Muscle of leg (tissue), 11 donors: ENCODE results near the gene CASQ2. TPM values are rescaled to one million over a fixed set of nuclear protein-coding genes. Genes with fewer than 3 reads are reported as not detected.

Experiments used
- DNase-seq: peaks from one replicate; pipeline ENCODE4 v3.0.0; 2013
- H3K27ac ChIP-seq: one replicate; pipeline ENCODE4 v1.5.1; 2013; ENCODE audit warnings: mild to moderate bottlenecking, low read length, control low read depth
- H3K27me3 ChIP-seq: one replicate; pipeline ENCODE4 v1.6.1; 2013; ENCODE audit warnings: low read length; ENCODE audit not compliant: control insufficient read depth, insufficient read depth
- H3K36me3 ChIP-seq: one replicate; pipeline ENCODE4 v1.6.1; 2013; ENCODE audit warnings: low read length; ENCODE audit not compliant: control insufficient read depth, insufficient read depth
- H3K4me1 ChIP-seq: one replicate; pipeline ENCODE4 v1.6.1; 2013; ENCODE audit warnings: low read length; ENCODE audit not compliant: control insufficient read depth, insufficient read depth
- H3K4me3 ChIP-seq: one replicate; pipeline ENCODE4 v1.5.1; 2013; ENCODE audit warnings: low read length, control low read depth
- H3K9me3 ChIP-seq: replicated peaks from 2 replicates; pipeline ENCODE4 v1.6.1; 2013; ENCODE audit warnings: low read depth, low read length; ENCODE audit not compliant: control insufficient read depth
- WGBS: methylation state at CpG from one replicate; pipeline ENCODE4 v1.1.5; 2013; ENCODE audit warnings: missing lambda C conversion rate; ENCODE audit not compliant: insufficient coverage; 5-methylcytosine and 5-hydroxymethylcytosine counted together
- polyA plus RNA-seq, 8 donors: library from polyadenylated mRNA; unstranded; fragments of 120-200 nt; gene quantifications; one replicate each; pipeline versions ENCODE4 v1.2.1 to v1.2.3, GENCODE V29; 2013; ENCODE audit warnings: inconsistent platforms in 1 of 8, low replicate concordance in 1 of 8; ENCODE audit not compliant: insufficient read length in 8 of 8, insufficient read depth in 1 of 8
- total RNA-seq: library from RNA; stranded (reverse); fragments of 120-200 nt; gene quantifications from one replicate; pipeline ENCODE4 v1.2.4, GENCODE V29; 2013

Gene CASQ2
- total and polyA plus RNA-seq, 9 donors, result 305 to 812 (median 606) TPM

GRCh38 chr1:115723756-115724155, 44.8 kb downstream of the CASQ2 start:
- Histone ChIP-seq H3K27ac (no peak overlapping the region), H3K4me1 (peaks cover 31% of the 10 kb centered on the region), H3K36me3 (peaks cover 20% of the 10 kb centered on the region), H3K9me3 (no peaks in the 10 kb centered on the region), H3K4me3 (no peak overlapping the region), H3K27me3 (no peaks in the 10 kb centered on the region)
- no peak for DNase-seq
- 82% methylated on average over 2 of the region's 5 CpGs for WGBS

GRCh38 chr1:115722221-115722620, 46.3 kb downstream of the CASQ2 start:
- DNase-seq, result peak; percentile 74
- Histone ChIP-seq H3K4me1 (peaks cover 26% of the 10 kb centered on the region), H3K36me3 (peaks cover 23% of the 10 kb centered on the region)

GRCh38 chr1:115719285-115719684, 49.2 kb downstream of the CASQ2 start:
- no peak for DNase-seq
- H3K4me1 ChIP-seq, result peaks cover 19% of the 10 kb centered on the region
- no peak overlapping the region for H3K4me3 ChIP-seq
- H3K27ac ChIP-seq, result no peak overlapping the region
- WGBS, result 89% methylated on average over 5 of the region's 7 CpGs
- H3K36me3 ChIP-seq, result peaks cover 15% of the 10 kb centered on the region
- no peaks in the 10 kb centered on the region for H3K9me3 ChIP-seq
- no peaks in the 10 kb centered on the region for H3K27me3 ChIP-seq

More at GRCh38 chr1:115722221-115722620, 46.3 kb downstream of the CASQ2 start:
- Histone ChIP-seq H3K9me3 (no peaks in the 10 kb centered on the region), H3K27me3 (no peaks in the 10 kb centered on the region), H3K27ac (no peak overlapping the region), H3K4me3 (no peak overlapping the region)
- no CpG with 5 or more reads among the region's 1 CpG for WGBS

- 68% methylated on average over 4 of the region's 5 CpGs for WGBS
- peak; percentile 43 for DNase-seq
- H3K27me3 ChIP-seq, result no peaks in the 10 kb centered on the region
- no peak overlapping the region for H3K4me3 ChIP-seq
- no peak overlapping the region for H3K27ac ChIP-seq
- H3K36me3 ChIP-seq, result peaks cover 13% of the 10 kb centered on the region
- no peaks in the 10 kb centered on the region for H3K9me3 ChIP-seq
- H3K4me1 ChIP-seq, result peaks cover 19% of the 10 kb centered on the region
Measured at GRCh38 chr1:115718011-115718754, 50.3 kb downstream of the CASQ2 start.

- no peak overlapping the region for H3K27ac ChIP-seq
- no peaks in the 10 kb centered on the region for H3K9me3 ChIP-seq
- peaks cover 18% of the 10 kb centered on the region for H3K4me1 ChIP-seq
- WGBS, result 100% methylated on average over 1 of the region's 5 CpGs
- H3K4me3 ChIP-seq, result no peak overlapping the region
- peak; percentile 37 for DNase-seq
- H3K27me3 ChIP-seq, result no peaks in the 10 kb centered on the region
- peaks cover 13% of the 10 kb centered on the region for H3K36me3 ChIP-seq
Measured at GRCh38 chr1:115717541-115717940, 51.0 kb downstream of the CASQ2 start.

- no peak overlapping the region for H3K27ac ChIP-seq
- no peak for DNase-seq
- H3K36me3 ChIP-seq, result peaks cover 9% of the 10 kb centered on the region
- peaks cover 19% of the 10 kb centered on the region for H3K4me1 ChIP-seq
- H3K4me3 ChIP-seq, result no peak overlapping the region
- WGBS, result 88% methylated on average over 1 of the region's 1 CpG
- H3K27me3 ChIP-seq, result no peaks in the 10 kb centered on the region
- no peaks in the 10 kb centered on the region for H3K9me3 ChIP-seq
Measured at GRCh38 chr1:115714572-115715141, 53.9 kb downstream of the CASQ2 start.

GRCh38 chr1:115713906-115714305, 54.6 kb downstream of the CASQ2 start:
- peak overlapping the region; percentile 33 for H3K27ac ChIP-seq
- no peaks in the 10 kb centered on the region for H3K9me3 ChIP-seq
- no peaks in the 10 kb centered on the region for H3K27me3 ChIP-seq
- no peak overlapping the region for H3K4me3 ChIP-seq
- peaks cover 19% of the 10 kb centered on the region for H3K4me1 ChIP-seq
- DNase-seq, result no peak
- no CpG with 5 or more reads among the region's 5 CpGs for WGBS
- peaks cover 9% of the 10 kb centered on the region for H3K36me3 ChIP-seq

- H3K9me3 ChIP-seq, result no peaks in the 10 kb centered on the region
- no peak overlapping the region for H3K27ac ChIP-seq
- peaks cover 11% of the 10 kb centered on the region for H3K4me1 ChIP-seq
- H3K4me3 ChIP-seq, result no peak overlapping the region
- no peak for DNase-seq
- H3K27me3 ChIP-seq, result no peaks in the 10 kb centered on the region
- 81% methylated on average over 9 of the region's 10 CpGs for WGBS
- H3K36me3 ChIP-seq, result peaks cover 6% of the 10 kb centered on the region
Measured at GRCh38 chr1:115712911-115713609, 55.5 kb downstream of the CASQ2 start.

GRCh38 chr1:115710859-115711624, 57.5 kb downstream of the CASQ2 start:
- 68% methylated on average over 4 of the region's 9 CpGs for WGBS
- H3K27ac ChIP-seq, result peak overlapping the region; percentile 29
- no peak for DNase-seq
- no peaks in the 10 kb centered on the region for H3K27me3 ChIP-seq
- no peak overlapping the region for H3K4me3 ChIP-seq
- H3K36me3 ChIP-seq, result peaks cover 4% of the 10 kb centered on the region
- H3K4me1 ChIP-seq, result peaks cover 8% of the 10 kb centered on the region
- no peaks in the 10 kb centered on the region for H3K9me3 ChIP-seq
